SH-SY5Y (cell line): Measurements from ENCODE around the gene FAT3.

ENCODE experiments used
- GATA2 ChIP-seq: IDR thresholded peaks from 2 replicates; pipeline ENCODE4 v1.6.1; 2011; ENCODE audit warnings: mild to moderate bottlenecking, low read depth, low read length
- GATA3 ChIP-seq: IDR thresholded peaks from 2 replicates; pipeline ENCODE4 v1.6.1; 2011; ENCODE audit warnings: low read depth, mild to moderate bottlenecking, low read length, moderate library complexity

FAT3 gene

DNA sequence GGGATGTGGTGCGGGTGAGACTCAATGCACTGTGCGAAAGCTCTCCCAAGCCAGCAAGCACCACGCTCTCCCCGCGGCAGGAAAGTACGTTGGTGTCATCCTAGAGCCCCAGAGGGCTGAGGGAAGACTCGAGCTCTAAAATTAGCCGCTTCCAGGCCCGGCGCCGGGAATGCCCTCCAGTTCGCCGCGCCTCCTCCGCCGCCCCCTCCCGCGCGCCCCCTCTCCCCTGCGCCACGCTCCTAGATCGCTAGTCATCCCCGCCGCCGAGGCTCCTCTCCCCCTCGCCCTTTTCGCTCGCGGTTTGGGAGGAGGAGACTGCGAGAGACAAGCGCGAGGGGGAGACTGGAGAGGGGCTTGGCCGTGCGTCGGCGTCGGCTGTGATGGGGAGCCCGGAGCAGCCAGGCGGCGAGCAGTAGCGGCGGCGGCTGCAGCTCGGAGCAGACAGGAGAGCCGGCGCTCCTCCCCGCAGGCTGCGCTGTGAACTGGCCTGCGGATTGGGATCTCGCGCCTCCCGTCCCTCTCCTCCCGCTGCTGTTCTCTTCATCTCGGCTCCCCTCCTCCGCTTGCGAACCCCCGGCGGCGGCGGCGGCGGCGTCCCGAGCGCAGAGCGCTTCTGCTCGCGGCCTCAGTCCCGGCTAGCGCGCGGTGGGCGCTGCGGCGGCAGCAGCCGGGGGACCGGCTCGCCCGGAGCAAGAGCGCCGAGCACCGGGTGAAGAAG lies at the start of gene FAT3:
FAT3 (plus strand) TSS at position 412 of the 718 bp plus-strand sequence. CDS start 127,295 bp downstream, outside the sequence.
- no peak for TF ChIP-seq GATA2
- TF ChIP-seq GATA3 = no peak

DNA sequence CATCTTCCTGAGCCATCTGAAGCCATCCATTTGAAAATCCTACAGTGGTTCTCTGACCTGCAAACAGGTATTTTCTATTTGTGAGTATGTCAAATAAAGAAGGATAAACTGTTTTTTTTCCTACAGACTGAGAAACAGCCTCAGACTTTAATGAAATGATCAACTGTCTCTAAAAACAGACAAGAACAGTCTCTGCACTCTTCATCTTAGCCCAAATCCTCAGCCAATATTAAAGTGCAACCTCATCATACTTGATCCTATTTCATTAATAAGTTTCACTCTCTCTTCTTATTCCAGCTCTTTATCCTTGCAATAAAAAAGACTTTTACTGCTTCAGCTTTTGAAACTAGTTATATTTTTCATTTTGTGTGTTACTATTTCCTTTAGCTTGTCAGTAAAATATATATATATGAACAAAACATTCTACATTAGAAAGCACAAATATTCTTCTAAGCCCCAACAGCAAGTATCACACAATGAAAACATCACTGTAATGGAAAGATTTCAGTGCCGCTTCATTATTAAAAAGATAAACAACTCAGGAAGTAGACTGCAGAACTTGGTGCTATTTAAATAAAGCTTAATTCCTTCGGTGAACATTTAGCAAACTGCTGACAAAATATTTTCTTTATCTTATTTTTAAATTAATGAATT lies 45.5 kb upstream of the FAT3 start:
- no peak for TF ChIP-seq GATA2
- no peak for TF ChIP-seq GATA3

DNA sequence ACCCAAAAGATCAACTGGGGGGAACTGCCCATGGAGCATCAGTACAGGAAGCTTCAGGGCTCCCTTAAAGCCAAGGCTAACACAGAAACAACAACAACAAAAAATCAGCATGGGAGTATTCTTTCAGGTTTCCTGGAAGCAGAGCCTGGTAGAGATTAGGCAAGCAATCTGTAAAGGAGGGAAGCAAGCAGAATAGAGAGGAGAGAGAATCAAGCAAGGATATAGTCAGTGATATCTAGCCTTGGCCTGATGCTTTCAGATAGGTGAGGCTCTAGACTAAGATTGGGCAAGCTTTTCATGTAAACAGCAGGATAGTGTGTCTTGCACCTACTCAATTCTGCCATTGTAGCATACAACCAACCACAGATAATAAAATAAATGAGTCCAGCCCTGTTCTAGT lies 44.4 kb upstream of the FAT3 start:
- TF ChIP-seq GATA2 = no peak
- no peak for TF ChIP-seq GATA3

DNA sequence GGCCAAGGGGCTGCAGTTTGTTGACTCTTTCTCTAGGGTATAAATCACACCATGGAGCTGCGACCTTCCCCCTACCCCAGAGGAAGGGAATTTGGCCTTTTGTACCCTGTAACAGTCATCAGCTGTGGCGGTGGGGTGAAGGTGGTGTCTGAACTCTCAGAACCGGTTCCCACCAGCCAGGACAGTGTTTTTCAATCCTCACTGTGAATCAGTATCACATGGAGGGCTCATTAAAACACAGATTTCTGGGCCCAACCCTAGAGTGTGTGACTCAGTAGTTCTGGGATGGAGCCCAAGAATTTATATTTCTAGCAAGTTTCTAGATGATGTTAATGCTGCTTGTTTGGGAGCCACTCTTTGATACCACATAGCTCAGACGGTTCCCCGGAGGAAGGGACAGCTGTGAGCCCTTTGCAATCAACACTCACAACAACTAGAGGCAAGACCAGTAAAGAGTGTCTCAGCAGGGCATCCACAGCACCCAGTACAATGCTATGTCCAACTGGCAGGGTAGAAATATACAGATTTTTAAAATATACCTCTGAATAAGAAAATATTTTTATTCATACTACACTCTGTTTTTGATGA lies 43.9 kb upstream of the FAT3 start:
- TF ChIP-seq GATA3 (no peak), GATA2 (no peak)

DNA sequence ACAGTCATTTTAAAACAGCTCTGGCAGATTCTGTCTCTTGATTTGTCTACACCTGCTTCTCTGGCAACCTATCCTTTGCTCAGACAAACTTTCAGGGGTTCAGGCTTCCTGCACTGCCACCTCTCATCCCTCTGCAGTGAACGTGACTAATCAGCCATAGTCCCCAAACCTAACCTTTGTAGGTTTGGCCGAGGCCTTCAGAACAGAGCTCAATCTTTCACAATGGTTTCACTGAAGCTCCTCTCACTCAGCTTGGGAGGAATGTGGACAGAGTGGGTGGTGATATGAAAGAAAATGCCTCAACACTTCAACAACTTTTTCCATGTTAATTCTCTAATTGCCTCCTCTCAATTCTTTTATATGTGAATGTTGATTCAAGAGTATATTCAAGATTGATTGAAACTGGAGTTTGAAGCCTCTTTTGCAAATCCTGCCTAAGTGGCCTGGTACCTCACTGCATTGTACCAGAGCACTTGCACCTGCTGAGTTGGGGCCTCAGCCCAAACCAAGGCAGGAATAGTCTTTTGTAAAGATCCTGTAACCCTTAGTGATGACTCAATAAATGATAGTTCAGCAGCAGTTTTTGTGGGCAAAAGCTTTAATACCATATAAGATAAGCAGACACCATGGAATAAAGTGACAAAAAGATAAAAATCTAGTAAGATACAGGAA lies 33.9 kb upstream of the FAT3 start:
- no peak for TF ChIP-seq GATA2
- TF ChIP-seq GATA3 = no peak

DNA sequence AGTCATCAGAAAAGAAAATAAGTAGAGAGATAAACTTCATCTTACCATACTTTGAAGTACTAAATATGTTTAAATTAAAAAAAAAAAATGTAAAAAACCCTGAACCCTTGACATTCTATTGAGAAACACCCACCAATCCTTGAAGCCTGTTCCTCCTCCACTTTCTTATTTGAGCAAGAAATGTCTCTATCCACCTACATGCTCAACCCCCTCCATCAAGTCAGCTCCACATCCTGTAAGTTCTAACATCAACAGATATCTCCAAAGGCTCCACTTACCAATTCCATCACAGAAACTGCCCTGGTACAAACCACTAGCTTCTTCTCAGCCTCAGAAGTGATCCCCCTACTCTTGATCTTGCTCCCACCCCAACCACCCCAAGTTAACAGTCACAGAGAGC lies 32.5 kb upstream of the FAT3 start:
- no peak for TF ChIP-seq GATA3
- no peak for TF ChIP-seq GATA2

DNA sequence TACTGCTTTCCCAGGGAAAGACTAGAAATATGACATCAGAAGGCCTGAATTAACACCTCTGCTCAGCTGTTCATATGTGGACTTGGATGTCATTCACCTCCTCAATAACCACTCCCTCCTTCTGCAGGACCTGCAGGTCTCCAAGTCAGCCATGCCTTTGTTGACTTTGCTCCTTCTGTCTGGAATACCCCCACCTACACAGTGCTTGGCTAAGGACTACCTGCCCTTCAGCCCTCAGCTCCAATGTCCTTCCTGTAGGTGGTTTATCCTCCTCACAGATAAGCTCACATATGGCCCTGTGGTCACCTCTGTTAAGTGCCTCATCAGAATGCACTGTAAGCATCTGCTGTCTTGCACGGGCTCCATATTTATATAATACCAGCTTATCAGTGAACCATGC lies 26.4 kb upstream of the FAT3 start:
- TF ChIP-seq GATA2 = no peak
- TF ChIP-seq GATA3 = no peak

DNA sequence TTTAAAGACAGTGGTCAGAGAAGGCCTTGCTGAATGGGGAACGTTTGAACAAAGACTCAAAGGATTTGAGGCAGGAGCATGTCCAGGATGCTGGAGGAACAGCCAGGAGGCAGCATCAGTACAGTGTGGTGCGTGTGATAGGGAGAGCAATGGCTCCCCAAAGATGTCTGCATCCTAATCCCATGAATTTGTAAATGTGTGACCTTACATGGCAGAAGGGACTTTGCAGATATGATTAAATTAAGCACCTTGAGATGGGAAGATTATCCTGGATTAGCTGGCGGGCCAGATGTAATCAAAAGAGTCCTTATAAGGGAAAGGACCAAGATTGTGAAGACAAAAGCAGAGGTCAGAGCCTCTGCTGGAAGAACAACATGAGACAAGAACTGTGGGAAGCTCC lies 24.6 kb upstream of the FAT3 start:
- TF ChIP-seq GATA2 (no peak), GATA3 (no peak)

DNA sequence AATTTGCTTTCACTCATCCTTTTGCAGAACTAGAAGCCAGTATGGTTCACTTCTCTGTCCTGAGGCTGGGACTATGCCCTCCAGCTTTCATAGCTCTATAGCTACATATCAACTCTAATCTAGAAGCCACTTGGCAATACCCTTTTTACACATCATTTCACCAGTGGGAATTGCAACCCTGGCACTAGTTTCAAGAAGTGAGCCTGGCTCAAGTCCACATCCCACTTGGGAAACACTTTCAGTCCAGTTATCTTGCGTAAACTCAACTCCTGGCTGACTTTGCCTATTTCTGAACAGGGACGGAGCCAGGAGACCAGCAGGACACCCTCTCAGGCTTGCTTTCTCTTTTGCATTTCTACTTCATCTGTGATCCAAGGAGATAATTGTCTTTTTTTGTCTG lies 19.9 kb upstream of the FAT3 start:
- TF ChIP-seq GATA3 = no peak
- TF ChIP-seq GATA2 = no peak

DNA sequence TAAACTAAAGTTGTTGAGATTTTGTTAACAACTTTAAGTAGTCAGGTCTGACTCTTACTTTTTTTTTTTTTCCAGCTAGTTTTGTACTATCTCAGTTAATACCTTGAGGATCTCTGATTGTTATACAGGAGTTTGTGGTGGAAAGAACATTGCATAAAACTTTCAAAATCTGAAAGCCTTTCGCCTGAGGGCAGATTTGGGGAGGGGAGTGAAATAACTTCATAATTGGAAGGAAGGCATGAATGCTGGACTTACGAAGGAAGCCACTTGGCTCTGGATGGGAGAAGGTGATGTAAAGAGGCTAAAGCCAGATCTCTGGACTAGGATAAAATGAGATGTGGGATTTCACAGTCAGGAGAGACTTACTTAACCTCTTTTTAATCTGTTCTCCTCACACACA lies 18.2 kb upstream of the FAT3 start:
- TF ChIP-seq GATA2 (no peak), GATA3 (no peak)

DNA sequence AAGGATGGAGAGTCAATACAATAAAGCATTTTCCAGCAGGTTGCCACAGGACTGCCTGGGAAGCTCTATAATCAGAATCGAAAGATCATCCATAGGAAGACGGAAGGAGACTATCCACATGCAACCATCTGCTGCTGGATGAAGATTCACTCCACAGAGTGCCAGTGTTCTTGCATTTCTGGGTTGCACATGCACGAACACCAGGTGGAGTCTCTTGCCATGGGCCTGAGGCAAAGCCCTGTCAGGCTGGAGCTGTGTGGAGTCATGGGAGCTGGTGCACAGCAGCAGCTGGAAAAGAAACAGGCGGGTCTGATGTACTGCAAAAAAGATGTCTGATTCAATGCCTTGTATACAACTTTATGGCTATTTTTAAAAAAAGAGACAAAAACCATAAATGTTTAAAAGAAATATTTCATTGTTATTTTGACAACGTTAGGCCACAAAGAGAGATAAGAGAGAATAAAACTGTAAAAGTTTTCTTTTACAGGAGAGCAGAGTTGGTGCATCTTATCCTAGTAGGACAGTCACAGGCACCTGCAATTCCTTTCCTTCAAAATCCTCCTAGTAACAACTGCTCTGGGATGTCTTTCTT lies 12.9 kb upstream of the FAT3 start:
- TF ChIP-seq GATA2 (no peak), GATA3 (no peak)

DNA sequence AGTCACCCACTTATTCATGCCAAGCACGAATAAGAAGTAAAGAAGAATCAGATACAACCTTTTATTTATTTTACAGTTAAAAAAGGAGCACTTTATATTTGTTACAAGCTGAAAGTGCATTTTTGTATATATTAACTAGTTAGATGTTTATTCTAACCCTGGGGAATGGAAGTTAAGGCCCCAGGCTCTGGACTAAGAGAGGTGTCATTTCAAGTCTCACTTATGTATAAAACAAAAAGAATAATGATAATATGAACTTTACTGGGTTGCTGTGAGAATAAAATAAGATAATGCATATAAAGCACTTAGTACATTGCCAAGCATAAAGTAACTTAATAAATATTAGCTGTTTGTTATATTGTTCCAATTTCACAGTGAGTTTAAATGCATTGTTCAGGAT lies 12.1 kb upstream of the FAT3 start:
- no peak for TF ChIP-seq GATA2
- no peak for TF ChIP-seq GATA3

DNA sequence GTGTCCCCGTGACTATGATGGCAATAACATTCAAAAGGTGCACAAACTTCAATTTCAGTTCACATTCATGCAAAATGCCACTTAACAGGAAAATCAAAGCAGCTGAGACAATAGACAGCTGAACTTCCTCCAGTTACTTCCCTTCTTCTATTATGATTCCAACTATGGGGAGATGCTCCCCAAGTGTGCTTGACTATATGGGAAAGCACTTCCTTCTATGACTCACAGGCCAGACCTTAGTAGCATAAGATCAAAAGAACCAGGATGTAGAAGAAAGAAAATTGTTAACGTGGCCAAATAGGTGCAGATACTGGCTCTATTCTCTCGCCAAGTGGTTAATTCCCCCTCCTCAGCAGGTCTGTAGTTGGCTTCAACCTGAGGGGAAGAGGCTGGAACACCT lies 7.8 kb upstream of the FAT3 start:
- TF ChIP-seq GATA2 (no peak), GATA3 (no peak)

DNA sequence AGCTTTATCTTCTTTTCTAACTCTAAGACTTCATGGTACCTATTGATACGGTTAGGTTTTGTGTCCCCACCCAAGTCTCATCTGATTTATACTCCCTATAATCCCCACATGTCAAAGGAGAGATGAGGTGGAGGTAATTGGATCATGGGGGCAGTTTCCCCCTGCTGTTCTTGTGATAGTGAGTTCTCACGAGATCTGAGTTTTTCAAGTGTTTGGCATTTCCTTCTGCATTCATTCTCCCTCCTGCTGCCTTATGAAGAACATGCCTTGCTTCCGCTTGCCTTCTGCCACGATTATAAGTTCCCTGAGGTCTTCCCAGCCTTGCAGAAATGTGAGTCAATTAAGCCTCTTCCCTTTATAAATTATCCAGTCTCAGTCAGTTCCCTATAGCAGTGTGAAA lies 5.1 kb upstream of the FAT3 start:
- TF ChIP-seq GATA3 = no peak
- TF ChIP-seq GATA2 = no peak
